Right forelimb (tissue), 1 donor: ENCODE measurements around the gene HMGN1.
A peak's percentile ranks its signal among the peaks of the same experiment; 100 is the strongest.

Experiments
- DNase-seq: peaks from one replicate; pipeline ENCODE4 v3.0.0-alpha.2; 2018

The HMGN1 gene

DNA sequence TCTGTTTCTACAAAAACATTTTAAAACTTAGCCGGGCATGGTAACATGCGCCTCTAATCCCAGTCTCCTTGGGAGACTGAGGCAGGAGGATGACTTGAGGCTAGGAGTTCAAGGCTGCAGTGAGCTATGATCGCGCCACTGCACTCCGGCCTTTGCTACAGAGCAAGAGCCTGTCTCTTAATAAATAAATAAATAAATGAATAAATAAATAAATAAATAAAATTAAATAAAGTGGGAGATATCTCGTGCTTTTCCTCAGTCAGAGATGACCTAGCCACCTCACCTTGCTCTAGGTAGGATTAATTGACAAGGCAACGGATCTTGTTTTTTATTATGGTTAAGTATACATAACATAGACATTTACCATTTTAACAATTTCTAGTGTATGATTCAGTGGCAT is 21.2 kb downstream of the HMGN1 start:
- DNase-seq = no peak

DNA sequence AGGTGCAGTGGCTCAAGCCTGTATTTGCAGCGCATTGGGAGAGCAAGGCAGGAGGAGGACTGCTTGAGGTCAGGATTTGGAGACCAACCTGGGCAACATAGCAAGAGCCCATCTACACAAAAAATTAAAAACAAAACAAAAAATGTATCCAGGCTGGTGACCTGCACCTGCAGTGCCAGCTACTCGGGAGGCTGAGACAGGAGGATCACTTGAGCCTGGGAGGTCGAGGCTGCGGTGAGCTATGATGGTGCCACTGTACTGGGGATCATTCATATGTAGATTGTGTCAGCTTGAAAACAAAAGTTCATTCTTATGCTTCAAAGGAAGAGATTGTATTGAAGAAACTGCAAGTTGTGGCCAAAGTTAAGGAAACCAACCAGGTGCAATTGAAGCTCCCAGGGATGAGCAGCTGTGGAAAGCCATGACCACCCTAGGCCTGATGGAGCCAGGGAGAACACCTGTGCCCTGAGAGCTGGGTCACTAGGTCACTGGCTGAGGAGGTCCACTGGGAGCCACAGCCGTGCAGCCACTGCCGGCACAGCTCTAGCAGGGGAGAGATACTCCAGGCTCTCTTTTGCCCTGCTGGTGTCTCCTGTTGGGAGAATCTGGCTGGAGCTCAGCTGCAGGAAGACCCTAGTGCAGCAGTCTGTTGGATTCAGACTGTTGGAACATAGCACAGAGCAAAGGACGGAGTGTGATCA is 22.1 kb downstream of the HMGN1 start:
- DNase-seq = no peak

DNA sequence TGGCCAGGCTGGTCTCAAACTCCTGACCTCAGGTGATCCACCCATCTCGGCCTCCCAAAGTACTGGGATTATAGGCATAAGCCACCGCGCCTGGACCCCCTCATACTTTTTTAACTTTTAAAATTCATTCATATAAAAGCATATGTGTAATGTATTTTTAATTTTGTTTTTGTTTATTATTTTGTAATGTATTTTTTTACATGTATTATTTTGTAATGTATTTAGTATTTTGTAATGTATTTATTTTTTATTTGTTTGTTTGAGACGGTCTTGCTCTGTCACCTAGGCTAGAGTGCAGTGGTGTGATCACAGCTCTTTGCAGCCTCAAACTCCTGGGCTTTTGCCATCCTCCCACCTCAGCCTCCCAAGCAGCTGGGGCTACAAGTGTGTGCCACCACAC is 23.4 kb downstream of the HMGN1 start:
- no peak for DNase-seq

DNA sequence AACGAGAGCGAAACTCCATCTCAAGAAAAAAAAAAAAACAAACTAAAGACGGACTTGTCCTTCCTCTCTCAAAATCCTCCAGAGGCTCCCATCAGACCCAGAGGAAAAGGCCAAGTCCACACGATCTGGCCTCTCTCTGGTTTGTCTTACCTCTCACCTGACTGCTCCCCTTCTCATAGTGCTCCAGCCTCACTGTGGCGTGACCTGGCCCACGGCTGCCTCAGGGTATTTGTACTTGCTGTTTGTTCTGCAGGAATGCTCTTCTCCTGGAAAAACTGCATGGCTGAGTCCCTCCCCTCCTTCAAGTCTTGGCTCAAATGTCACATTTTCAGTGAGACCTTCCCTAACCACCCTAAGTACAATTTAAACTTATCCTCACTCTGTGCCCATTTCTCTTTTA is 27.5 kb downstream of the HMGN1 start:
- no peak for DNase-seq

DNA sequence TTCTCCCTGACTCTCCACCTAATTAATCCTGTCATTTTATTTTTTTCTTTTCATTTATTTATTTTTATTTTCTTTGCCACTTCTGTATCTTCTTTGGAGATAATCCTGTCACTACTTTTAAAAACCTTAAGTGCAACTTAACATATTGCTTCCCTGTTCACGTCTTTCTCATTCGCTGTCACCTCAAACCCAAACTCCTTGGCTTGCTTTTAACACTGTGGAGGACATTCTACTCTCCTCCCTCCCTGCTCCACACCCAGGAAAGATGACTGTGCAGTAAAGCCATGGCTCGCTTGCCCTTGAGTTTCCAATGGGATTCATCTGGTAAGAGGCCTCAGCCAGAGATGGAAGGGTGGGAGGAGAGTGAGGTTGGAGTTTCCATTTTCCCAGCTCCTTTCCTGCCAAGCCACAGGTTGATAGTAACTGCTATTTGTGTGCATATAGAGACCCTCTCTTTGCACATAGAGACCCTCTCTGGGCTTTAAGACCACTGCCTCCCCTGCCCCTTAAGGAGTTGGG is 29.0 kb downstream of the HMGN1 start:
- no peak for DNase-seq

DNA sequence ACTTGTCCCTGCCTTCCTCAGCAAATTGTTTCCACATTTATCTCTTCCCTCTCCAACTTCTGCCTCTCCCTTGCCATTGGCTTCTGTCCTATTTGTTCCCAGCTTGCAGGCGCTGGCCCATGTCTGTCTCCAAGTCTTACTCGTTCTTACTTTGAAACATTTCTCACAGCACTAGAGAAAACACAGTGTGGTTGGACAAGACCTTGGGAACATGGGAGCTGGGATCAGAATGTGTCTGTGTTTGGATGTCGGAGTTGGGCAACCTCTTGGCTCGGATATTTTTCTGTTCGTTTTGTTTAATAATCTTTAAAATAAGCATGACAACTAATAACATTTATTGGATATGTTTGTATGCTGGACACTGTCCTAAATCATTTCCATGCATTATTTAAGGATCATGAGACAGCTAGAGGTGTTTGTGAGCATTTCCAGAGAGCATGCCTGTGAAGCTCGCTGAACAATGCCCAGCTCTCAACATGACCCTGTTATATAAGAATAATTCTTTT is 29.6 kb downstream of the HMGN1 start:
- DNase-seq = no peak

DNA sequence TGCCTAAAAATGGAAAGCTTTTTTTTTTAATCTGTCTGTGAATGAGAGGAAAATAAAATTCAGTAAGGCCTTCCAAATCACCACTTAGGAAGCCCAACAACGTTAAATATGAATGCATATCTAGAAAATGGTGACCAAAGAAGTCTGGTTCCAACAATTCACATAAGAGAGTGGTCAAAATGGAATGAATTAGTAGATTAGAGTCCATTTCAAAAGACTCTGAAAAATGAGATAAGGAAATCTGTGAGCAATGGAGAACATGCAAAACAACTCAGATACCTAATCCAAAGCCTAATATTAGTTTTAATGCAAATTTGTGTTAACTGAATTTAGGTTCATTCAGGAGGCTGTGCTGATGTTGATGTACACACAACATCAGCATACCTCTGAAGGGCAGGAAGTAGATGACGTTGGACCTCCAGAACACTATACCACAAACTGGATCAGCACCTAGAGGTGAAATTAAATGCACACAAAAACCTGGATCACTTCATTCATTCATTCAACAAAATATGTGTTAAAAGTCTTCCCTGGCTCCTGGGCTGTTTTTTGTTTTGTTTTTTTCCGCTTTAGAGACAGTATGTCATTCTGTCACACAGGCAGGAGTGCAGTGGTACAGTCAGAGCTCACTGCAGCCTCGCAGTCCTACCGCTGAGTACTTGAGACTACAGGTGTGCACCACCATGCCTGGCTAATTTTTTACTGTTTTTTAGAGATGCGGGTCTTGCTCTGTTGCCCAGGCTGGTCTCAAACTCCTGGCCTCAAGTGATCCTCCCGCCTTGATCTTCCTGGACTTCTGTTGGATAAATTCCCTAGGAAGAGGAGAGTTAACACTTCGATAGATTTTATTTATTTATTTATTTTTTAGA is 30.6 kb downstream of the HMGN1 start:
- no peak for DNase-seq

DNA sequence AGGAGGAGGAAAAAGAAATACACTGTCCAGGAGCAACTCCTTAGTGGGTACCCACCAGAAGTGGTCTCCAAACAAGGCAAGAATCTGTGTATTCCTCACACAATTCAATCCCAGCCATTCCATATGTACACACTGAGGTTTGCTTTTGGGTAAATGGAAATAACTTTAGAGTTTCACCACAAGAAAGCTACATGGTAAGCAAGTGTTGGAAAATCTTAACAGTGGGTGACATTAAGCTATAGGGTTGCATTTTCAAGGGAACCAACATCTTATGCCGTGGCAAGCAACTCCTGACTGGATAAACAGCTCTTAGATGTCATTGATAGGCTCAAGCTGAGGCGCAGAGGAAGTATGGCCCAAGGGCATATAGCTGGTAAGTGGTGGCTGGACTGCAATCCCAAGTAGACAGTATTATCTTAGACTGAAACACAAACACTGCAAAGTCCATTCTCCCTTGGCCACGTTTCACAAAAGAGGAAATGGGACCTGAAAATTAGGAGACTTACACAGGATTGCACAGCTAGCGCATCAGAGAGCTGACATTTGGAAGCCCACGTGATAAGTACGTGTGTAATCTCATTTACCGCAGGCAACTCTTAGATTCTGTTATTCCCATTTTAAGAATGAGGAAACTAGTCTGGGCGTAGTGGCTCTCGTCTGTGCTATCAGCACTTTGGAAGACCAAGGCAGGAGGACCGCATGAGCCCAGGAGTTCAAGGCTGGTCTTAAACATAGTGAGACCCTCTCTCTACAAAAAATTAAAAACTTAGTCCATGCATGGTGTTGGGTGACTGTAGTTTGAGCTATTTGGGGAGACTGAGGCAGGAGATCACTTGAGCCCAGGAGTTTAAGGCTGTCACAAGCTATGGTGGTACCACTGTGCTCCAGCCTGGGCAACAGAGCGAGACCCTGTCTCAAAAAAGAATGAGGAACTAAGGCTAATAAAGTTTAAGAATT is 31.5 kb downstream of the HMGN1 start:
- DNase-seq = no peak

DNA sequence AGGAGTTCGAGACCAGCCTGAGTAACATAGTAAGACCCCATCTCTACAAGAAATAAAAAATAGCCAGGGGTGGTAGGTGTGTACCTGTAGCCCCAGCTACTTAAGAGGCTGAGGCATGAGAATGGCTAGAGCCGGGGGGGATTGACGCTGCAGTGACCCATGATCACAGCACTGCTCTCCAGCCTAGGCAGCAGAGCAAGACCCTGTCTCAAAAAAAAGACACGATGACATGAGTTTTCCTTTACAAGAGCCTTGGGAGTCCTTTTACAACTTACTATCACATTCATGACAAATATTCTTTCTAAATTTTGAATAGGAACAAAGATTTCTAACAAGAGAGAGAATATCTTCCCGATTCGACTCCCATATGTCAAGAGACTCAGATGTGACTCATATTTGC is 32.2 kb downstream of the HMGN1 start:
- no peak for DNase-seq

DNA sequence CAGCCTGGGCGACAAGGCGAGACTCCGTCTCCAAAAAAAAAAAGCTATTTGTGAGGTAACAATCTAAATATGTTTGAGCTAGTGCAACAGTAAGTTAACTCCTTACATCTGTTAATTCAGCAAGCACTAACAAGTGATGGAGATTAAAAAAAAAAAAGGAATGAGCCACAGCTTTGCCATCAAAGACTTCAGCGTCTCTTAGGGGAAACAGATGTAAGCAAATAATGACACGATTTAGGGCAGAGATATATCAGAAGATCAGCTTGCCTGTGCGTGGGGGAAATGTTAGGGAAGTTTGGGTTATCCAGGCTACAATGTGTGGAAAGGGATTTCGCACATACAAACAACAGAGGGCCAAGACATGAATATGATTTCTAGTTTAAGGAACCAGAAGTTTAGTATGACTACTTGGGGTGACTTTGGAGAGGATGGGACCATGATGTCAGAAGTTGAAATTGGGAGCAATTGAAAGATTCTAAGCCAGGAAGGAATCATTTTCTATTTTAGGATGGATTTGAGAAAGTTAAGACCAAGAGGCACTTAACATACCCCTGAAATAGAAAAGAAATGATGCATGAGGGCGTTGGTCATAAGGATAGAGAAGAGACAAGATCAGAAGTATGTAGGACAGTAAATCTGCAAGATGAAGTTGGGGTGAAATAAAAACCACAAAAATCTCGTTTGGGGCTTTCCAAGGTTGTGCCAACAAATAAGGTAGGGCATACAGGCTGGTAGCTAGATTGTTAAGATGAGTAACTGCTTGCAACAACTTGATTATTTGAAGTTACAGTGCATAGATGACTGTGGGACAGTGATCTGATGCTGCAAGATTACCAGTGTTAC is 33.1 kb downstream of the HMGN1 start:
- no peak for DNase-seq

DNA sequence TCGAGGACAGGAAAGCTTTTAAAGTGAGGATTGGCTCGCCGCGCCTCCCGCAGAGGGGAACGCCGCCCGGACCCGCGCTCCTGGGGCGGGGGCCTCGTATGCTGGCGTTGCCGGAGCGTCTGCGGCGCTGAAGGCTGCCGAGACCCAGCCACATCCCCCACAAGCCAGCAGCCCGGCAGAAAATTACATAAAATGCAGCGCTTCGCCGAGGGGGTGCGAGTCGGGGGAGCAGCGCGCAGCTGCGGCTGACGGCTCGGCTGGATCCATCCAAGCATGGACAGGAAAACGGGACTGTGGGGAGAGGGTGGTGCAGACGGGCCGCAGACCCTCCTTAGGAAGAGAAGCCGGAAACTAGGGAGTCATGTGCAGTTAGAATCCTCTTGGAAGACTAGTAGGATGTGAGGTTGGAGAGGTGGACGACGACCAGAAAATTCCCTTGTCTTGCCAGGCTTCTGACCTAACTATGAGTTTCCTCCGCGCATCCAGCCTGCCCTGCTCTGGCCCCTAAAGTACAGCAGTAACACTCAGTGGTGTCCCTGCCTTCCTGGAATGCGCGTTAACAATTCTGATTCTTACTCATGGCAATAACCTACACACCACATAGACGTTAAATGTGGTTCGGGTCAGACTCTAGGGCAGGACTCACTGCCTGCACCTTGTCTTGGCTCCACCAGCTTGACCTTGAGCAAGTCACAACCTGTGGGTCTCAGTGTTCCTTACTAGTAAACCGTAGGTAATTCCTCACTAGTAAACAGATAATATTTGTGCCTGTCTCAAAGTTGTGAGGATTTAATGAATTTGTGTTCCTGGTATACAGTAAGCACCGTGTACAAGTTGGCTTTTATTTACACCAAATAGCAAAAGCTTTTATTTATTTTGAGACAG is 34.5 kb downstream of the HMGN1 start:
- peak; percentile 86 for DNase-seq

DNA sequence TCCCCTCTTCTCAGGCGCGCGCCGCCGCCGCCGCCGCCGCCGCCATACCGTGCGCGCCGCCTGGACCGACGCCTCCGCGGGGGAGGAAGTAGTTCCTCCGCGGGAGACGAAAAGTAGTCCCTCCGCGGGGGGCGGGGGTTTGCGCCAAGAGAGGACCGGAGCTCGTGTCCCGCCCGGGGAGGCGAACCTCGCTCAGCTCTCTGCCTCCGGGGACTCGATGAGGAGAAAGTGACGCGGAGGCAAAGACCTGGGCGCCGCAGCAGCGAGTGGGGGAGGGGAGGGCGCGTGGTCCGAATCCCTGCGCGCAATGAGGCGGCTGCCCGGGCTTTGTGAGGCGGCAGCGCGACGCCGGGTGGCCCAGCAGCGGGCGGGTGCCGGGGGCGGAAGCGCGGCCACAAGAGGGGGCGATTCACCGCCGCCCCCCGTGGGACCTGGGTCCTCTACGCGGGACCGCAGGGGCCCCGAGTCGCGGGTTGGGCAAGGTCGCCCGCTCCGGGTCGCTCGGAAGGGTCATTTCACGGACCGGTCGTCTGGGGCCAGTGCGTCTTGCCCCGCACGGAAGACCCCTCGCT is 35.2 kb downstream of the HMGN1 start, which contains the start of gene BRWD1:
BRWD1 (minus strand) TSS at position 62 of the 572 bp plus-strand sequence. CDS start 141 bp downstream, outside the sequence.
- peak; percentile 91 for DNase-seq

DNA sequence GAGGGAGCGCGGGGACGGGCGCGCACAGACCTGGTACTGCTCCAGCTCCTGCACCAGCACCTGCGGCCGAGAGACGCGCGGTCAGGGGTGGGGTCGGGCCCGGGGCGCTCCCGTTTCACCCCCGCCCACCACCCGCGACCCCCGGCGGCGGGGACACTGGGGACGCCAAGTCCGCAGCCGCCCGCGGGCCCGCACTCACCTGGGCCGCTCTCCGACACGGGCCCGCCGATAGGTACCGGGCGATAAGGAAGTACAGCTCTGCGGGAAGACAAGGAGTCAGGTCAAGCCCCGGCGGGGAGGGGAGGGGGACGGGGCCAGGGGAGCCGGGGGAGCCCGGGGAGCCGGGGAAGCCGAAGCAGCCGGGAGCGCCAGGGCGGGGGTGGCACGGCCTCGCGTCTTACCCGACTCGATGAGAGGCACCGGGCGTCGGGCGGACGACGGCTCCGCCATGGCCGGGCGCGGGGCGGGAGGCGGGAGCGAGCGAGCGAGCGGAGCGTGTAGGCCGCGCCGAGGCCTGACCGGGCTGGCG is 35.8 kb downstream of the HMGN1 start:
- no peak for DNase-seq

DNA sequence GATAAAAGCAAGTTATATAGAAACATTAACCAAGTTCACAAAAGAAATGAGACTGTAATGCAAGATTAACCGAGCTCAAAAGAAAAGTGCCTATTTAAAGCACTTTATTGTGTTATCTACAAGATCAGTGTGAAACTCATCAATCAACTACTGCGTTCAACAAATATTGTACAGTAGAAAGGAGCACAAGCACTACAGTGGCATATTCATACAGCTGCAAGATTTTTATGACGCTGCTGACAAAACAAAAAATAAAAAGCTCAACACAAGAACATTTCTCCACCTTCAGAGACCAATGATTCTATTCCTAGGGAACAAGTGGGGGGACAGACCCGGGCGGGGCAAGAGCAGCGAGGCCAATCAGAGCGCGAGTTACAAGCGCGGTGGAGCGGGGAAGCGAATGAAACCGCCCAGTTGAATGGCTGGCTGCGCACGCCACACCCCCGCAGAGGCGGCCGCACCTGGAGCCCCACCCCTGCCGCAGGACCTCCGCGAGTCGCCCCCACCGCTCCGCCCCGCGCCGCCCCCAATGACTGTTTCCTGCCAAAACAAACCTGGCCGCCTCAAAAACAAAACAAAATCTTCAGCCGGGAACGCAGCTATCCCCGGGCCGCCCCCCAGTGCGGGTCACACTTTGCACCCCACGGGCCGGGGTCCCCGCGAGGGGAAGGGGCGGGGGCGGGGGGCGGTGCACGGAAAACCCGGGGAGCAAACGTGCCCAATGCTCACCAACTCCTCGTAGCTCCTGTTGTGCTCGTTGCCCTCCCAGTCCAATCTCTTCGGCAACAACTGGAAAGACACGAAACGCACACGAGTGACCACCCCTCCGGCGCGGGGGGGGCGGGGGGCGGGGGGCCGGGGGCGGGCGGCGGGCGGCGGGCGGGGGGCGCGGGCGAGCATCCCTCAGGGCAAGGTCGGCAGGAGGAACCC is 36.5 kb downstream of the HMGN1 start:
- peak; percentile 97 for DNase-seq

DNA sequence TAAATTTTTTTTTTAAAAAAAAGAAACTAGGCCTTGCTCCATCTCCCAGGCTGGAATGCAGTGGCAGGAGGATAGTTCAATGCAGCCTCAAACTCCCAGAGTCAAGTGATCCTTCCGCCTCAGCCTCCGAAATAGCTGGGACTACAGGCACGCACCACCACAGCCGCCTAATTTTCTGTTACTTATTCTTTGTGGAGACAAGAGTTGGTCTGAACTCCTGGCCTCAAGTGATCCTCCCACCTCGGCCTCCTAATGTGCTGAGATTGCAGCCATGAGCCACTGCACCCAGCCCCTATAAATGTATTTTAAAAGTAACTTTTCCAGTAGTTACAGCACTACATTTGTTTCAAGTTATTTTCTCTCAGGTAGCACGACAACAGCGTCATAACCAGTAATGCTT is 37.7 kb downstream of the HMGN1 start:
- no peak for DNase-seq

DNA sequence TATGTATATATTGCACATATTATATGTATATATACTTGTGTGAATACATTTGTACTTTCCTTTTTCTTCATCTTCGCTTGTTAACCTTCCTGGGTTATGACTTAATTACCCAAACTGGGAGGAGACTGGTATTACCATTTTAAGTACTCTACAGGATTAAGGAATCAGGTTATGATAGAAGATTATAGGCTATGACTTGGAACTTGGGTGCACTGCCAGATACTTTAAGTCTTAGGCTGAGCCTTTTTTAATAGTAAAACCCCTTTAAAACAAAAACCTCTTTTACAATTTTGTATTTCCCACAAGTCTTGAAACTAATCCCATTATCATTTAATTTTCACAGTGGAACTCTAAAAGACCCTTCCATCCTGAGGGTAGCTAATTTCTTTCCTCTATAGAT is 41.4 kb downstream of the HMGN1 start:
- DNase-seq = no peak

DNA sequence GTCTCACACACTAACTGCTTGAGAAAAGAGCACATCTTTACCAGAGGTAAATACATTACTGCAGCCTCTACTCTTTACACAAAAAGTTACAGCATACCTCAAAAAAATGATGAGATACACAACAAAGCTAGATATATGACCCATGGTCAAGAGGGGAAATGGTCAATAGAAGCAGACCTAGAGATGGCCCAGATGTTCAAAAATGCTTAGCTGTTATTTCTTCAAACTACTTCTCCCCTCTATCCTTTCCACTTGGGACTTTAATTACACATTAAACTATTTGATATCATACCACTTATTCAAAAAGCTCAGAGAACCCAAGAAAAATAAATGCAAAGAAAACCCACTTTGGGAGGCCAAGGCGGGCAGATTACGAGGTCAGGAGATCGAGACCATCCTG is 48.3 kb downstream of the HMGN1 start:
- DNase-seq = no peak

DNA sequence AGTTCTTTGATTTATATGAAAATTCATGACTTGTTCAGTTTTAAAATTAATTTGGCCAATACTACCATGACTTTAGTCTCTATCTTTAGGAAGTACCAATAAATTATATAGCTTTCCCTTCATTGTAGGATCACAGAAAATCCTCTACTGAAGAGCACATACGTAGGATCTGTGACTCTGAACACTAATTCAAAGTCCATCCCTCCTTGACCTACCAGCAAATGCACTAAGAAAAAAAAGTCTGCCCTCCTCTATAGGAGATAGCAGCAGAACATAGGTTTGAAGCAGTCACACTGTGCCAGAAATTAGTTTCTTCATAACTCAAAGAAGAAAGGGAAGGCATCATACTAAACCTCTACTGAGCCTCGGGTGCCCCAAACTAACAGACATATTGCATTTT is 52.0 kb downstream of the HMGN1 start:
- DNase-seq = no peak
